ENCODE measurements around the gene IFNK.

DNA sequence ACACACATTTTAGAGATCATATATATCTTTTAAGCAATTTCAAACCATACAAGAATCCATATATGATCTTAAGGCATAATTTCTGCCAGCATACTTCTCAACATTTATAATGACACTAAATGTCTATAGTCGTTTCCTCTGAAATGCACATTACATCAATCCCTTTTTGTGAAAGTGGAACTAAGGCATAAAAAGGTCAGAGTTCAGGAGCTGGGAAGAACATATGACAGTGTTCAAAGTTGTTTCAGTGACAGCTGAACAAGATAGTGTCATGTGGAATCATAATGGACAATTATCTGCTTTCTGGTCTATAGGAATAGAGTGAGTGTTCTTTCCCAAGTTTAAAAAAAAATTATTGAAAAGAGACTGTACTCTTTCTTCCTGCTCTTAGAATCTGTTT lies 8.0 kb downstream of the IFNK start:
- TF ChIP-seq, protein P1, sequence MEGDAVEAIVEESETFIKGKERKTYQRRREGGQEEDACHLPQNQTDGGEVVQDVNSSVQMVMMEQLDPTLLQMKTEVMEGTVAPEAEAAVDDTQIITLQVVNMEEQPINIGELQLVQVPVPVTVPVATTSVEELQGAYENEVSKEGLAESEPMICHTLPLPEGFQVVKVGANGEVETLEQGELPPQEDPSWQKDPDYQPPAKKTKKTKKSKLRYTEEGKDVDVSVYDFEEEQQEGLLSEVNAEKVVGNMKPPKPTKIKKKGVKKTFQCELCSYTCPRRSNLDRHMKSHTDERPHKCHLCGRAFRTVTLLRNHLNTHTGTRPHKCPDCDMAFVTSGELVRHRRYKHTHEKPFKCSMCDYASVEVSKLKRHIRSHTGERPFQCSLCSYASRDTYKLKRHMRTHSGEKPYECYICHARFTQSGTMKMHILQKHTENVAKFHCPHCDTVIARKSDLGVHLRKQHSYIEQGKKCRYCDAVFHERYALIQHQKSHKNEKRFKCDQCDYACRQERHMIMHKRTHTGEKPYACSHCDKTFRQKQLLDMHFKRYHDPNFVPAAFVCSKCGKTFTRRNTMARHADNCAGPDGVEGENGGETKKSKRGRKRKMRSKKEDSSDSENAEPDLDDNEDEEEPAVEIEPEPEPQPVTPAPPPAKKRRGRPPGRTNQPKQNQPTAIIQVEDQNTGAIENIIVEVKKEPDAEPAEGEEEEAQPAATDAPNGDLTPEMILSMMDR (IDR thresholded peaks at IDR 0.05; ENCODE audit: insufficient read depth, low read length, poor library complexity, severe bottlenecking): no peak
- no peak for TF ChIP-seq EZH2phosphoT487 (conservative IDR thresholded peaks at IDR 0.05; ENCODE audit: low read length)

Measured in SU-DHL-6 (cell line).